OCI-LY7 (cell line): ENCODE measurements around the gene CTBP2.

ENCODE experiments used
- EZH2phosphoT487 ChIP-seq: fragments of 200-600 bp; sonication (generic); IDR thresholded peaks from 2 replicates; pipeline ENCODE4 v1.6.1; 2018; ENCODE audit warnings: low read depth, borderline replicate concordance, mild to moderate bottlenecking, mixed run types, antibody characterized with exemption, low read length, moderate library complexity, mixed read lengths
- TF ChIP-seq, protein P1 (sequence below): fragments of 200-600 bp; sonication (generic); conservative IDR thresholded peaks from 2 replicates; pipeline ENCODE4 v1.5.1; 2014; ENCODE audit warnings: mild to moderate bottlenecking, antibody characterized with exemption, low read length, moderate library complexity, mixed read lengths

- TF ChIP-seq, protein P1, sequence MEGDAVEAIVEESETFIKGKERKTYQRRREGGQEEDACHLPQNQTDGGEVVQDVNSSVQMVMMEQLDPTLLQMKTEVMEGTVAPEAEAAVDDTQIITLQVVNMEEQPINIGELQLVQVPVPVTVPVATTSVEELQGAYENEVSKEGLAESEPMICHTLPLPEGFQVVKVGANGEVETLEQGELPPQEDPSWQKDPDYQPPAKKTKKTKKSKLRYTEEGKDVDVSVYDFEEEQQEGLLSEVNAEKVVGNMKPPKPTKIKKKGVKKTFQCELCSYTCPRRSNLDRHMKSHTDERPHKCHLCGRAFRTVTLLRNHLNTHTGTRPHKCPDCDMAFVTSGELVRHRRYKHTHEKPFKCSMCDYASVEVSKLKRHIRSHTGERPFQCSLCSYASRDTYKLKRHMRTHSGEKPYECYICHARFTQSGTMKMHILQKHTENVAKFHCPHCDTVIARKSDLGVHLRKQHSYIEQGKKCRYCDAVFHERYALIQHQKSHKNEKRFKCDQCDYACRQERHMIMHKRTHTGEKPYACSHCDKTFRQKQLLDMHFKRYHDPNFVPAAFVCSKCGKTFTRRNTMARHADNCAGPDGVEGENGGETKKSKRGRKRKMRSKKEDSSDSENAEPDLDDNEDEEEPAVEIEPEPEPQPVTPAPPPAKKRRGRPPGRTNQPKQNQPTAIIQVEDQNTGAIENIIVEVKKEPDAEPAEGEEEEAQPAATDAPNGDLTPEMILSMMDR = no peak
- no peak for TF ChIP-seq EZH2phosphoT487
These were observed 7.7 kb downstream of the CTBP2 start for GRCh38 chr10:125152450-125153368.
